ENCODE measurements around the gene SYNE1. TPM values are rescaled to one million over a fixed set of nuclear protein-coding genes. Genes with fewer than 3 reads are reported as not detected.

Gene SYNE1
- total and polyA plus RNA-seq, 7 experiments from 2014 or later = 50.6 to 205 (median 161) TPM

DNA sequence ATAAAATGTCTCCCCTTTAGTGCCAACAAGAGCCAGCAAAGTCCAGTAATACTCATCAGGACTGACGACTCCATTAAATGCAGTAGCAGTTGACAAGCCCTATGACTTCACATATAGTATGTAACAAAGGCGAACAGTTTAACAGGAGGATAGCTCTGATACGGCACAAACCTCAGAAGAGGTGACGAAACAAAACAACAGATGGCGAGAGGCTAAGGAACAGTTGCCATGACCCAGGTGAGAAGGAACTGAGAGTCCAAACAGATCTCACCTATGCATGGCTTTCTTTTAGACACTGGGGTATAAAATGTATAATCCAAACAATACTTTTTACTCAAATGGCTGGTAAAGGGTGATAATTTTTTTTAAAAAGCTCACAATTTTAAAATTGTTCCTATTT, 37.1 kb downstream of the SYNE1 start:
- H3K27me3 Mint-ChIP-seq = peaks cover 0 to 15% (median 7%) of the 10 kb centered on the region in 5 donors
- no peak overlapping the region for H3K27ac ChIP-seq (ENCODE audit: low read depth, low read length)
- no peak overlapping the region for H3K4me3 Mint-ChIP-seq
- no peaks in the 10 kb centered on the region for H3K36me3 Mint-ChIP-seq
- no peak overlapping the region for H3K4me3 ChIP-seq (ENCODE audit: low read length)
- ChIA-PET POLR2A (no interaction called here), CTCF (no interaction called here)
- H3K27ac Mint-ChIP-seq = no peak overlapping the region
- peaks cover 0 to 2% (median 0%) of the 10 kb centered on the region in 7 donors for H3K4me1 Mint-ChIP-seq
- no peaks in the 10 kb centered on the region for H3K9me3 ChIP-seq (ENCODE audit: control insufficient read depth in 2 of 3, low read length in 3 of 3)
- DNase-seq (no peak), ATAC-seq (no peak)
- no peaks in the 10 kb centered on the region for H3K27me3 ChIP-seq (ENCODE audit: control insufficient read depth in 2 of 2, insufficient read depth in 2 of 2, low read length in 2 of 2)
- intact Hi-C loops (cut with micrococcal nuclease) = no loop called here
- no peaks in the 10 kb centered on the region for H3K4me1 ChIP-seq (ENCODE audit: control insufficient read depth in 2 of 2, insufficient read depth in 2 of 2, low read length in 2 of 2)
- peaks cover 0 to 4% (median 0%) of the 10 kb centered on the region in 11 donors for H3K9me3 Mint-ChIP-seq
- no peaks in the 10 kb centered on the region for H3K36me3 ChIP-seq (ENCODE audit: control insufficient read depth in 2 of 3, insufficient read depth in 3 of 3, low read length in 3 of 3)

- DNase-seq = no peak
- CTCF ChIA-PET = interaction anchor here (0.6 kb wide), 1 partner anchor 23 kb away, joined by 3 read pairs; no protein-coding TSS in a partner anchor
- Mint-ChIP-seq H3K27ac (no peak overlapping the region), H3K27me3 (peaks cover 0 to 20% (median 7%) of the 10 kb centered on the region in 5 donors), H3K36me3 (no peaks in the 10 kb centered on the region), H3K9me3 (peaks cover 0 to 4% (median 0%) of the 10 kb centered on the region in 11 donors), H3K4me1 (no peaks in the 10 kb centered on the region), H3K4me3 (no peak overlapping the region)
- no peak for ATAC-seq
- H3K27ac ChIP-seq (ENCODE audit: low read depth, low read length) = no peak overlapping the region
- H3K4me1 ChIP-seq (ENCODE audit: control insufficient read depth in 2 of 2, insufficient read depth in 2 of 2, low read length in 2 of 2) = no peaks in the 10 kb centered on the region
- H3K27me3 ChIP-seq (ENCODE audit: control insufficient read depth in 2 of 2, insufficient read depth in 2 of 2, low read length in 2 of 2) = no peaks in the 10 kb centered on the region
- intact Hi-C loops (cut with micrococcal nuclease) = no loop called here
- POLR2A ChIA-PET = no interaction called here
- no peaks in the 10 kb centered on the region for H3K9me3 ChIP-seq (ENCODE audit: control insufficient read depth in 2 of 3, low read length in 3 of 3)
- no peak overlapping the region for H3K4me3 ChIP-seq (ENCODE audit: low read length)
- H3K36me3 ChIP-seq (ENCODE audit: control insufficient read depth in 2 of 3, insufficient read depth in 3 of 3, low read length in 3 of 3) = no peaks in the 10 kb centered on the region
These were observed 38.1 kb downstream of the SYNE1 start for GRCh38 chr6:152598901-152599537.

DNA sequence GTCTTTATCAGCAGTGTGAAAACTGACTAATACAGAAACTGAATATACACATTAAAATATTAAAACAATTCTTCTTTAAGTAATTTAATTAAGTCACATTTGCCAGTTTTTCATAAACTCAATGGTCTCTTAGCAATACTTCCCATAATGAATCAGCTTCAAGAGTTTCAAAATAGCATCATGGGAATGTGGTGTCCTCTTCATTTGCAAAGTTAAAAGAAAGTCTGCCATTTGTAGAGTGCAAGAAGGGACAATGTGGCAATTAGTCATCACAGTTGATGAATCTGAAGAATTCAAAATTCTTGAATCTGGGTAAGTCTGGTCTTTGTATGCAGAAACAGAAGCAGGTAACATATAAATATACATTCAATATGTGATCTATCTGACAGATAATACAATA, 38.7 kb downstream of the SYNE1 start:
- Mint-ChIP-seq H3K27me3 (peaks cover 0 to 20% (median 7%) of the 10 kb centered on the region in 5 donors), H3K9me3 (peaks cover 0 to 4% (median 0%) of the 10 kb centered on the region in 11 donors), H3K36me3 (no peaks in the 10 kb centered on the region), H3K27ac (no peak overlapping the region), H3K4me3 (no peak overlapping the region), H3K4me1 (no peaks in the 10 kb centered on the region)
- Histone ChIP-seq H3K36me3 (ENCODE audit: control insufficient read depth in 2 of 3, insufficient read depth in 3 of 3, low read length in 3 of 3) (no peaks in the 10 kb centered on the region), H3K27me3 (ENCODE audit: control insufficient read depth in 2 of 2, insufficient read depth in 2 of 2, low read length in 2 of 2) (no peaks in the 10 kb centered on the region), H3K9me3 (ENCODE audit: control insufficient read depth in 2 of 3, low read length in 3 of 3) (no peaks in the 10 kb centered on the region), H3K4me3 (ENCODE audit: low read length) (no peak overlapping the region), H3K27ac (ENCODE audit: low read depth, low read length) (no peak overlapping the region), H3K4me1 (ENCODE audit: control insufficient read depth in 2 of 2, insufficient read depth in 2 of 2, low read length in 2 of 2) (no peaks in the 10 kb centered on the region)
- intact Hi-C loops (cut with micrococcal nuclease) = no loop called here
- no peak for ATAC-seq
- DNase-seq = no peak
- CTCF ChIA-PET = interaction anchor here (0.6 to 0.7 kb wide), 2 partner anchors 22 to 143 kb away, joined by 3 read pairs; no protein-coding TSS in a partner anchor
- POLR2A ChIA-PET = no interaction called here

GRCh38 chr6:152596726-152597125, 40.4 kb downstream of the SYNE1 start:
- Histone ChIP-seq H3K27ac (ENCODE audit: low read depth, low read length) (no peak overlapping the region), H3K4me3 (ENCODE audit: low read length) (no peak overlapping the region), H3K9me3 (ENCODE audit: control insufficient read depth in 2 of 3, low read length in 3 of 3) (no peaks in the 10 kb centered on the region), H3K4me1 (ENCODE audit: control insufficient read depth in 2 of 2, insufficient read depth in 2 of 2, low read length in 2 of 2) (no peaks in the 10 kb centered on the region), H3K27me3 (ENCODE audit: control insufficient read depth in 2 of 2, insufficient read depth in 2 of 2, low read length in 2 of 2) (no peaks in the 10 kb centered on the region), H3K36me3 (ENCODE audit: control insufficient read depth in 2 of 3, insufficient read depth in 3 of 3, low read length in 3 of 3) (no peaks in the 10 kb centered on the region)
- Mint-ChIP-seq H3K4me1 (no peaks in the 10 kb centered on the region), H3K9me3 (peaks cover 0 to 2% (median 0%) of the 10 kb centered on the region in 11 donors), H3K36me3 (no peaks in the 10 kb centered on the region), H3K27me3 (peaks cover 0 to 27% (median 7%) of the 10 kb centered on the region in 5 donors), H3K4me3 (no peak overlapping the region), H3K27ac (no peak overlapping the region)
- DNase-seq (no peak), ATAC-seq (no peak)
- intact Hi-C loops (cut with micrococcal nuclease) = no loop called here
- ChIA-PET CTCF (no interaction called here), POLR2A (no interaction called here)

DNA sequence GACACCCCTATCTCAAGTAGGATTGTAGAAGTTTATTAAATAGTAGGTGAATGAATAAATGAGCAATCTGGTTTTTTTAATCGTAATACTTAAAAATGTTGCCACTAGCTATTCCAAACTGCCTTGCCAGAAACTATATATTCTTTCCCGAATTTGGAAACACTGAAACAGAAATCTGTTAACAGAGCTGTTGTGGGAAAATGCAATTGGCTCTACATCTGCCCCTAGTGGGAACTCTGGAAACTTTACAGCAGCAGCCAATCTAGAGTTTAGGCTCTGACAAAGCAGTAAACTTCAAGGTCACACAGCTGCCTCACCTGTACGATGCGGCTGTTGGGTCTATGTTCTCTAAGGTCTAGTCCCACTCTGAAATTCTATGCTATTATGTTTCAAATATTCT, 41.7 kb downstream of the SYNE1 start:
- no peak for DNase-seq
- H3K4me3 Mint-ChIP-seq = no peak overlapping the region
- POLR2A ChIA-PET = no interaction called here
- no peak for ATAC-seq
- Histone ChIP-seq H3K9me3 (ENCODE audit: control insufficient read depth in 2 of 3, low read length in 3 of 3) (no peaks in the 10 kb centered on the region), H3K4me1 (ENCODE audit: control insufficient read depth in 2 of 2, insufficient read depth in 2 of 2, low read length in 2 of 2) (no peaks in the 10 kb centered on the region), H3K27me3 (ENCODE audit: control insufficient read depth in 2 of 2, insufficient read depth in 2 of 2, low read length in 2 of 2) (no peaks in the 10 kb centered on the region), H3K36me3 (ENCODE audit: control insufficient read depth in 2 of 3, insufficient read depth in 3 of 3, low read length in 3 of 3) (no peaks in the 10 kb centered on the region), H3K4me3 (ENCODE audit: low read length) (no peak overlapping the region), H3K27ac (ENCODE audit: low read depth, low read length) (no peak overlapping the region)
- H3K9me3 Mint-ChIP-seq = peaks cover 0 to 2% (median 0%) of the 10 kb centered on the region in 11 donors
- CTCF ChIA-PET = no interaction called here
- H3K36me3 Mint-ChIP-seq = no peaks in the 10 kb centered on the region
- no peak overlapping the region for H3K27ac Mint-ChIP-seq
- peaks cover 0 to 27% (median 7%) of the 10 kb centered on the region in 5 donors for H3K27me3 Mint-ChIP-seq
- H3K4me1 Mint-ChIP-seq = no peaks in the 10 kb centered on the region
- intact Hi-C loops (cut with micrococcal nuclease) = no loop called here

- no peak overlapping the region for H3K27ac Mint-ChIP-seq
- Histone ChIP-seq H3K4me1 (ENCODE audit: control insufficient read depth in 2 of 2, insufficient read depth in 2 of 2, low read length in 2 of 2) (no peaks in the 10 kb centered on the region), H3K27me3 (ENCODE audit: control insufficient read depth in 2 of 2, insufficient read depth in 2 of 2, low read length in 2 of 2) (no peaks in the 10 kb centered on the region), H3K9me3 (ENCODE audit: control insufficient read depth in 2 of 3, low read length in 3 of 3) (no peaks in the 10 kb centered on the region), H3K27ac (ENCODE audit: low read depth, low read length) (no peak overlapping the region), H3K36me3 (ENCODE audit: control insufficient read depth in 2 of 3, insufficient read depth in 3 of 3, low read length in 3 of 3) (no peaks in the 10 kb centered on the region), H3K4me3 (ENCODE audit: low read length) (no peak overlapping the region)
- CTCF ChIA-PET = no interaction called here
- DNase-seq (no peak), ATAC-seq (no peak)
- H3K4me3 Mint-ChIP-seq = no peak overlapping the region
- no peaks in the 10 kb centered on the region for H3K4me1 Mint-ChIP-seq
- no peaks in the 10 kb centered on the region for H3K36me3 Mint-ChIP-seq
- peaks cover 0 to 23% (median 7%) of the 10 kb centered on the region in 5 donors for H3K27me3 Mint-ChIP-seq
- peaks cover 0 to 2% (median 0%) of the 10 kb centered on the region in 11 donors for H3K9me3 Mint-ChIP-seq
- intact Hi-C loops (cut with micrococcal nuclease) = no loop called here
- POLR2A ChIA-PET = no interaction called here
These were observed 42.5 kb downstream of the SYNE1 start for GRCh38 chr6:152594701-152595100.

GRCh38 chr6:152588456-152588855, 48.7 kb downstream of the SYNE1 start:
- H3K27me3 ChIP-seq (ENCODE audit: control insufficient read depth in 2 of 2, insufficient read depth in 2 of 2, low read length in 2 of 2) = no peaks in the 10 kb centered on the region
- H3K9me3 ChIP-seq (ENCODE audit: control insufficient read depth in 2 of 3, low read length in 3 of 3) = no peaks in the 10 kb centered on the region
- H3K4me3 ChIP-seq (ENCODE audit: low read length) = no peak overlapping the region
- no peak for ATAC-seq
- Mint-ChIP-seq H3K27ac (no peak overlapping the region), H3K36me3 (no peaks in the 10 kb centered on the region), H3K27me3 (peaks cover 0 to 13% (median 0%) of the 10 kb centered on the region in 5 donors), H3K9me3 (no peaks in the 10 kb centered on the region), H3K4me1 (no peaks in the 10 kb centered on the region), H3K4me3 (no peak overlapping the region)
- ChIA-PET CTCF (no interaction called here), POLR2A (no interaction called here)
- DNase-seq = no peak
- no peak overlapping the region for H3K27ac ChIP-seq (ENCODE audit: low read depth, low read length)
- intact Hi-C loops (cut with micrococcal nuclease) = no loop called here
- H3K4me1 ChIP-seq (ENCODE audit: control insufficient read depth in 2 of 2, insufficient read depth in 2 of 2, low read length in 2 of 2) = no peaks in the 10 kb centered on the region
- no peaks in the 10 kb centered on the region for H3K36me3 ChIP-seq (ENCODE audit: control insufficient read depth in 2 of 3, insufficient read depth in 3 of 3, low read length in 3 of 3)
